ENCODE results near the gene C11orf16. TPM values are rescaled to one million over a fixed set of nuclear protein-coding genes. Genes with fewer than 3 reads are reported as not detected.

The C11orf16 gene, protein sequence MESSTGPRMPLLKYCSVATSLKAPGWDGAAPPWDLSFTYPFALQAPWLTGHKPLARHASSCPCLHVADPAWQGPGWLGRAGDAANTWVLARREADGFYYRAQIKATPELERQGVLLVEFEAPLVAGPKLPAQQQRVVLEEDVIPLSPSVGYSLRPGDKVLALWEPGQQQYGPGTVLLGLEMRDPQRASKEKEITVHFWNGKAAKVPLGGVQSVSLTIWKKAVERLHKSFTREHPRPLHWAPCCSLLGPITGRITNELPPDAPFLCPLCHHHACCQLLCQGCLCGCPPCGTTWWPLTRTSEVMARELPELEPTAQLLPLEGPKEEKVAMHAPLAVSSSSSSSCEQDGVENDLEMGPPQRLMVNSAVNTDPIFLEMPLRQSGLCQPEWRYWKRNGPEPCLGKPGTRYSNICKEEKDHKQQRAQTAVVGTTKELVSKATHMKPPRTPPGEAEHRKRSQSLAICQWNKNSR
- not detected in 5 replicates for total RNA-seq (2022; extraction: Qiagen RNA extraction; ENCODE audit: low read depth)

DNA sequence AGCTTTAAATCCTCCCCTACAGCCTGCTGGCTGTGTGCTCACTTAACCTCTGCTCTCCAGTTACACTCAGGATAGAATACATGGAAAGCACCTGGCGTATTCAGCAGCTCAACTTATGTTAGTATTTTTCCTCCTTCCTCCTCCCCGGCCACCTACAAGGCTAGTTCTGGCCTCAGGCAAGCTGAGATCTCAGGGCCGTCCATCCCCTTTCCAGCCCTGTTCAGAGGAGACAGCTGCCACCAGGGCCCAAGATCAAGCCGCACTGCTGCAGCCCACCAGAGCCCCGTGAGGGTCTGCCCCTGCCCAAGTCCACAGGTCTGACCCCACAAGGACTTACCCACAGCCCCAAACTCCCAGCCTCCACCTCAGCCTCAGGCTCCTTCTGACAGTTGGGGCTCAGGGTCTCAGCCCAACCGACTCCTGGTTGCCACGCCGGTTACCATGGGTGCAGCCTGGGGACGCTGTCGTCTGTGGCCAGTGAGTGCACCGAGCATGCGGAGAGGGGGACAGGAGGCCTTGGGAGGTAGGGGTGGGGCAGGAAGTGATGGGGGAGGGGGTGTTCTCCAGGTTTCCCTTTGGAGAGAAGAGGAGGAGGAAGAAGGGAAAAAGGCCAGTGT lies at the start of gene C11orf16:
TSS of gene C11orf16 (minus strand) at position 384 of the 617 bp plus-strand sequence. CDS start 639 bp downstream, outside the sequence.

DNA sequence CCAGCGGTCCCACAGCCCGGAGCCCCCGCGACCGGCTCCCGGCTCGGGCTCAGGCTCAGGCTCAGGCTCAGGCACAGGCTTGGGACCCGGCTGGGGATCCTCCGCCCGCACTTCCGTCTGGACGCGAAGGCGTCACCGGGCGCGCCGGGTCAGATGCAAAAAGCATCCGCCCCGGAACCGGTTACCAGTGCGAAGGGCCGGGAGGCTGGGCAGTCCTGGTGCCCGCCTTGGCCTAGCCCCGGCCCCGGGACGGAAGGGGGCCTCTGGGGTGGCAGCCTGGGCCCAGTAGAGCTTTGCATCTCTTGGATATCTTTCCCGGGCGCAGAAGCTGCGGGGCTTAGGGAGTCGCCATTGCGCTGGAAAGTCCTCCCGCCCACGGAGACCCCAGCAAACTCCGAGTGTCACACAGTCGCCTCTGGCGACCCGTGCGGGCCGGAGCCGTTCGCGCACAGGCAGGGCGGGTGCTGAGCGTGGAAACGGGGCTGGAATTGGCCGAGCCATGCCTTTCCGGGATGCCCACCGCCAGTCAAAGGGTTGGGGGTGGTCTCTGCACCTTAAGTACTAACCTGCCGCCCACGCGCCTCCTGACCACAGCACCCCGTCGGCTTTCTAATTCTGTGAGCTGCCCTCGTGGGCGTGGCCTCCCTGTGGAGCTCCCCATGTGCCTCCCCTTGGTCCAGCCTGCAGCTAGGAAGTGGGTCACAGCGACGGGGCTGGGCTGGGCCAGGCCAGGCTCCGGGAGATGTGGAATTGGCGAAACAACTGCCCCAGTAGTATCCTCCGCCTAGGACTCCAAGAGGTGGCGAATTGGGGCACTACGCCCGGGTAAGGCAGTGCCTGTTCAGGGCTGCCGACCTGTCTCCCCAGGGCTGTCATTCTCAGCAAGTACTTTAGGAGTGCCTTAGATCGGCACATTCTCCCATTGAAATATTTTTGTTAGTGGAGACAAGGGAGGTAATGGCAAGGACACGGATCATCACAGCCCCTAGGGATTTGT lies 31.9 kb upstream of the C11orf16 start, which contains the start of gene TMEM9B:
TSS of gene TMEM9B (minus strand) at position 119 of the 997 bp plus-strand sequence. CDS start 129 bp downstream, outside the sequence.

DNA sequence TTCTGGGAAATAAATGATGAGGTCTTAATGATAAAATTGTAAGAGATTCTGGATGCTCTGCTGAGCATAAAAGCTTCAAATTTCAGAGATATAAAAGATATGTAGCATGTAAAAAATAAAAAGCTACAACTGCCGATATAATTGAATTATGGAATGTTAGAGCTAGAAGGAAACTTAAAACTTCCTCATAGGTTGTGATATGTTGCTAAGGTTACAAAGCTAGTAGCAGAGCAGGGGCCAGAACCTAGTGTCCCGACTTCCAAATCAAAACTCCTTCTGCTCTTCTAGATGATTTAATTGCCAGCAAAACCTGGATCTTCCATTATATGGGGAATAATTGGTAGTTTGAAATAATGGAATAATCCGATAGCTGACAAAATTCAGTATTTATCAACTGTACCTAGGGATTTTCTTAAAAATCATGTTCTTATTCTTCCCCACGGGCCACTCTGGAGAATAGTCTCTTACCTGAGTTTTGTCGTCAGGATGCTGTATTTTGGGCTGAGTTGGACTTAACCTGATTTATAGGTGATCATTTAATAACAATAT lies 9.8 kb upstream of the C11orf16 start, which contains the start of gene ASCL3:
TSS of gene ASCL3 (minus strand) at position 499 of the 549 bp plus-strand sequence. CDS start 4,855 bp downstream, outside the sequence.

DNA sequence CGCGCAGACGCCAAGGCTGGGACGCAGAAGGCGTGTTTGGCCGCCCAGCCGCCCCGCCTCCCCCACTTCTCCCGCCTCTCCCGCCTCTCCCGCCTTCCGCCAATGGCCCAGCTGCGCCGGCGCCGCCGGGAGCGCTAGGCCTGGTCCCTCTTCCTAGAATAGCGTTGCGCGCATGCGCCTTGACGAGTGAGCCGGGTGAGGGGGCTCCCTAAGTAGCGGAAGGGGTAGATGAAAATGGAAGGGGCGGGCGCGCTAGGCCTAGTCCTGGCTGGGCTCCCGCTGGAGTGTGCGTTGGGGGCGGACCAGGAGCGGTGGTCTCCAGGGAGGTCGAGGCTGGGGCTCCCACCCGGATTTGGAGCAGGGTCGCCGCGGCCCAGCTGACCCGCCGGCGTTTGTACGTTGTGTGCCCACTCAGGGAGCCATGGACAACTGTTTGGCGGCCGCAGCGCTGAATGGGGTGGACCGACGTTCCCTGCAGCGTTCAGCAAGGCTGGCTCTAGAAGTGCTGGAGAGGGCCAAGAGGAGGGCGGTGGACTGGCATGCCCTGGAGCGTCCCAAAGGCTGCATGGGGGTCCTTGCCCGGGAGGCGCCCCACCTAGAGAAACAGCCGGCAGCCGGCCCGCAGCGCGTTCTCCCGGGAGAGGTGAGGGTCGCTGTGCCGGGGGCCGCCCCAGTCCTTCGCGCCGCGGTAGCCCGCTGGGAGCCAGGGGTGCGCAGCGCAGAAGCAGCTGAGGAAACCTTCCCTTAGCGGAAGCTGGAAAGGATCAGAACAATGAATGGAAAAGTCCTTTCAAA lies 21.5 kb downstream of the C11orf16 start, which contains the start of gene AKIP1:
TSS of gene AKIP1 (plus strand) at position 161 of the 795 bp plus-strand sequence. CDS start at position 422, 261 bp downstream.

Other genes starting within 250 kb of the C11orf16 start
- 38.3 to 44.3 TPM (median 42.6 TPM) in 5 replicates for gene AKIP1, start 21.8 kb downstream of the C11orf16 start, total RNA-seq (2022; extraction: Qiagen RNA extraction; ENCODE audit: low read depth)
- gene ASCL3, start 10.1 kb upstream of the C11orf16 start, total RNA-seq (2022; extraction: Qiagen RNA extraction; ENCODE audit: low read depth), result not detected in 5 replicates
- gene TMEM9B, start 31.5 kb upstream of the C11orf16 start, total RNA-seq (2022; extraction: Qiagen RNA extraction; ENCODE audit: low read depth), result 32.3 to 43.3 TPM (median 38.5 TPM) in 5 replicates
- 0.86 to 1.4 TPM (median 1.1 TPM) in 5 replicates for gene NRIP3, start 71.1 kb upstream of the C11orf16 start, total RNA-seq (2022; extraction: Qiagen RNA extraction; ENCODE audit: low read depth)
- 0.27 to 0.70 TPM (median 0.57 TPM) in 5 replicates for gene SCUBE2, start 158.7 kb upstream of the C11orf16 start, total RNA-seq (2022; extraction: Qiagen RNA extraction; ENCODE audit: low read depth)